HepG2 (cell line): ENCODE results near the gene MYO10.

Experiments used
- EHMT2 ChIP-seq: fragments of 200-600 bp; sonication (generic); IDR thresholded peaks from 2 replicates; pipeline ENCODE4 v1.7.0; 2017; ENCODE audit warnings: antibody characterized with exemption, low read depth, low read length, borderline replicate concordance
- HDAC1 ChIP-seq: sonication (generic); formaldehyde crosslinking; IDR thresholded peaks from 2 replicates; pipeline ENCODE4 v1.5.1; 2020; ENCODE audit warnings: mild to moderate bottlenecking, missing genetic modification reagents
- MED1 ChIP-seq: sonication (generic); formaldehyde crosslinking; IDR thresholded peaks from 2 replicates; pipeline ENCODE4 v1.4.0; 2020; ENCODE audit warnings: missing genetic modification reagents
- PPARG ChIP-seq: conservative IDR thresholded peaks from 2 replicates; pipeline ENCODE4 v1.6.1; 2016; ENCODE audit warnings: missing biosample characterization, missing genetic modification reagents
- YY1 ChIP-seq: IDR thresholded peaks from 2 replicates; pipeline ENCODE4 v1.6.1; 2011; ENCODE audit warnings: low read length, low read depth, moderate library complexity, mild to moderate bottlenecking; ENCODE audit not compliant: insufficient read depth, insufficient replicate concordance
- ZNF879 ChIP-seq: sonication (generic); formaldehyde crosslinking; IDR thresholded peaks from 2 replicates; pipeline ENCODE4 v1.8.1; 2023; ENCODE audit warnings: missing genetic modification reagents
- TF ChIP-seq, protein P1 (sequence below), 2 experiments: sonication (generic) in 1 of 2; formaldehyde crosslinking in 1 of 2; IDR thresholded peaks; 2 replicates each; pipeline versions ENCODE4 v1.5.1 to v1.6.1; 2011 to 2020; ENCODE audit warnings: borderline replicate concordance in 1 of 2, low read depth in 1 of 2, low read length in 1 of 2, mild to moderate bottlenecking in 1 of 2, missing genetic modification reagents in 1 of 2, moderate library complexity in 1 of 2
- TF ChIP-seq, protein P2 (sequence below): sonication (generic); formaldehyde crosslinking; IDR thresholded peaks from 2 replicates; pipeline ENCODE4 v1.4.0; 2020; ENCODE audit warnings: missing genetic modification reagents, borderline replicate concordance

DNA sequence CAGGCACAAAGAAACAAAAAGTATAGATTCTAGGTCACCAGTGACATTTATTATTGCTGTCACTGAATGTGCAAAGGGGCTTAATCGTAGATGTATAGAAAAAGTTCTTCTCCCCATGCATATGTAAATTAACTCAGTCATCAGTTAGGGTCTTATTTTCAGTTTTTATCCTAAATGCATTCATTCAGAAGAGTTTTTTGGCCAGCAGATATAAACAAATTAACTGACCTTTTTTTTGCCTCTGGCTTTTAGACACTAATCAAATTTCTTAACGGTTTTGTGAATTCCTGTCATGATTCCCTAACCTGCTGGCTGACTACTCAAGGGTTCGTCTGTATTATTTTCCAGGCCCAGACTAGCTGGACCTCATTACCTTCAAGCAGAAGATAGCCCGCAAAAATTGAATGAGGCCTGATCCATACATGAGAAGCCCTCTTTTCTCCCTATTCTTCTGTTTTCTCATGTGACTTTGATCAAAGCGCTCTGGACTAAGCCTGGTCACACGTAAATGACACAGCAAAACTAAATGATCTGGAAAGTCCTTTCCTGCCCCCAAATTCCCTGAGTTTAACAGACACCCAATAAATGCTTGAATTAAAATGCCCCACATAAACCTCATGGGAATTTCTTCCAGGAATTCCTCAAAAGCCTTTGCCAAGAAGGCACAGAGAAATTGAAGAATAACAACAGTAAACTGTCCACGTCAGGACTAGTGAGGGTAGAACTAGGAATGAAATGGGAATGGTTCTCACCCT, 83.7 kb downstream of the MYO10 start:
- TF ChIP-seq YY1 (no peak), PPARG (CRISPR knock-in tag) (no peak), EHMT2 (no peak), MED1 (CRISPR knock-in tag) (no peak), ZNF879 (CRISPR knock-in tag) (no peak), HDAC1 (no peak)
- TF ChIP-seq, protein P1, sequence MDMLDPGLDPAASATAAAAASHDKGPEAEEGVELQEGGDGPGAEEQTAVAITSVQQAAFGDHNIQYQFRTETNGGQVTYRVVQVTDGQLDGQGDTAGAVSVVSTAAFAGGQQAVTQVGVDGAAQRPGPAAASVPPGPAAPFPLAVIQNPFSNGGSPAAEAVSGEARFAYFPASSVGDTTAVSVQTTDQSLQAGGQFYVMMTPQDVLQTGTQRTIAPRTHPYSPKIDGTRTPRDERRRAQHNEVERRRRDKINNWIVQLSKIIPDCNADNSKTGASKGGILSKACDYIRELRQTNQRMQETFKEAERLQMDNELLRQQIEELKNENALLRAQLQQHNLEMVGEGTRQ (IDR thresholded peaks at IDR 0.05; ENCODE audit: low read depth, low read length): no peak
- TF ChIP-seq, protein P1 (CRISPR knock-in tag; IDR thresholded peaks at IDR 0.05; ENCODE audit: borderline replicate concordance): no peak
- TF ChIP-seq, protein P2, sequence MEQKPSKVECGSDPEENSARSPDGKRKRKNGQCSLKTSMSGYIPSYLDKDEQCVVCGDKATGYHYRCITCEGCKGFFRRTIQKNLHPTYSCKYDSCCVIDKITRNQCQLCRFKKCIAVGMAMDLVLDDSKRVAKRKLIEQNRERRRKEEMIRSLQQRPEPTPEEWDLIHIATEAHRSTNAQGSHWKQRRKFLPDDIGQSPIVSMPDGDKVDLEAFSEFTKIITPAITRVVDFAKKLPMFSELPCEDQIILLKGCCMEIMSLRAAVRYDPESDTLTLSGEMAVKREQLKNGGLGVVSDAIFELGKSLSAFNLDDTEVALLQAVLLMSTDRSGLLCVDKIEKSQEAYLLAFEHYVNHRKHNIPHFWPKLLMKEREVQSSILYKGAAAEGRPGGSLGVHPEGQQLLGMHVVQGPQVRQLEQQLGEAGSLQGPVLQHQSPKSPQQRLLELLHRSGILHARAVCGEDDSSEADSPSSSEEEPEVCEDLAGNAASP: no peak
